ENCODE data around the gene COL15A1.

Gene COL15A1

GRCh38 chr9:99019510-99020331 lies 76.0 kb downstream of the COL15A1 start:
- DNase-seq = no peak

GRCh38 chr9:99020786-99021436 lies 77.2 kb downstream of the COL15A1 start:
- no peak for DNase-seq

GRCh38 chr9:99021512-99021911 lies 77.8 kb downstream of the COL15A1 start:
- DNase-seq = no peak

- no peak for DNase-seq
Measured at GRCh38 chr9:99023231-99023630, 79.5 kb downstream of the COL15A1 start.

- DNase-seq = peak; percentile 62
Measured at GRCh38 chr9:99023831-99024230, 80.1 kb downstream of the COL15A1 start.

- DNase-seq = no peak
Measured at GRCh38 chr9:99024959-99025358, 81.3 kb downstream of the COL15A1 start.

- no peak for DNase-seq
Measured at GRCh38 chr9:99025616-99026270, 82.0 kb downstream of the COL15A1 start.

- DNase-seq = no peak
Measured at GRCh38 chr9:99026271-99026955, 82.7 kb downstream of the COL15A1 start.

GRCh38 chr9:99026956-99027298 lies 83.2 kb downstream of the COL15A1 start:
- DNase-seq = no peak

- no peak for DNase-seq
Measured at GRCh38 chr9:99027443-99027842, 83.7 kb downstream of the COL15A1 start.

GRCh38 chr9:99029083-99029645 lies 85.5 kb downstream of the COL15A1 start:
- no peak for DNase-seq

GRCh38 chr9:99030092-99030511 lies 86.4 kb downstream of the COL15A1 start:
- DNase-seq = no peak

- DNase-seq = no peak
Measured at GRCh38 chr9:99030610-99031109, 87.0 kb downstream of the COL15A1 start.

GRCh38 chr9:99031319-99031718 lies 87.6 kb downstream of the COL15A1 start:
- DNase-seq = no peak

GRCh38 chr9:99031994-99032393 lies 88.3 kb downstream of the COL15A1 start:
- DNase-seq = no peak

- no peak for DNase-seq
Measured at GRCh38 chr9:99034149-99034548, 90.4 kb downstream of the COL15A1 start.

GRCh38 chr9:99035313-99035712 lies 91.6 kb downstream of the COL15A1 start:
- no peak for DNase-seq

- DNase-seq = no peak
Measured at GRCh38 chr9:99037769-99038483, 94.2 kb downstream of the COL15A1 start.

GRCh38 chr9:99038484-99038820 lies 94.7 kb downstream of the COL15A1 start:
- DNase-seq = no peak

GRCh38 chr9:99039505-99040182 lies 95.9 kb downstream of the COL15A1 start:
- DNase-seq = no peak

GRCh38 chr9:99040251-99040900 lies 96.7 kb downstream of the COL15A1 start:
- DNase-seq = no peak

Measured in DMS79 treated with DMSO at 0.1 percent for 48 hours (cell line).